GM18498 (cell line): ENCODE measurements around the gene CYRIA.
A peak's percentile ranks its signal among the peaks of the same experiment; 100 is the strongest.

Experiments
- ATAC-seq: cut with Tn5 transposase; IDR thresholded peaks from one replicate; pipeline ENCODE4 v1.9.1; 2021; ENCODE audit warnings: mild to moderate bottlenecking, moderate library complexity; ENCODE audit not compliant: unreplicated experiment

Gene CYRIA

DNA sequence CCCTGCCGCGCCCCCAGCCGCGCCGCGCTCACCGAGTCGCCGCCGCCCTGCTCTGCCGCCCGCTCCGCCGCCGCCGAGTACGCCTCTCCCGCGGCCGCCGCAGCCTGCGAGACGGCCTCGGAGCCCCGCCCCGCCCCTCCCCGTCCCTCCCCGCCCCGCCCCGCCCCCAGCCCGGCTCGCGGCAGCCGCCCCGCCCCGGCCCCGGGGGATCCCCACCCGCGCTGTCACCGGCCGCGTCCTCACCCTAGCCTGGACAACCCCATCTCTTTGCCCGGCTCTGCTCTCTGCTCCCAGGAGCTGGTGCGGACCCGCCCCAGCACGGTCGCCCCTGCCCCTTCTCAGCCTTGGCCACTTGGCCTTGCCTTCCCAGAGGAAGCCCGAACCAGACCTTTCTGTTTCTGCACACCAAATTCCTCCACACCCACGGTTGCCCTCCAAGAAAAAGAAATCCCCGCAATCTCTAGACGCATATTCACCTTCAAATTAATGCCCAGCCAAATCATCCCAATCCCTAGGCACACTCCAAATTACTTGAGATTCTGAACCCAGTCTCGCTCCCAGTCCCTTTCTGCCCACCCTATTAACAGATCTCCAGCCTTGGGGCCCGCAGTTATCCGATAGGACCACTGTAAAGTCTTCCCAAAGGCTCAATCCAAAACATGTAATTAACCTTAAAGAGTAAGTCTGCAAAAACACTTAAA, at the start of gene CYRIA:
CYRIA (minus strand) TSS at position 87 of the 701 bp plus-strand sequence. CDS start 77,715 bp downstream, outside the sequence.
- peak; percentile 74 for ATAC-seq

- peak; percentile 91 for ATAC-seq
These were observed 47.4 kb upstream of the CYRIA start for GRCh38 chr2:16713011-16713423.

DNA sequence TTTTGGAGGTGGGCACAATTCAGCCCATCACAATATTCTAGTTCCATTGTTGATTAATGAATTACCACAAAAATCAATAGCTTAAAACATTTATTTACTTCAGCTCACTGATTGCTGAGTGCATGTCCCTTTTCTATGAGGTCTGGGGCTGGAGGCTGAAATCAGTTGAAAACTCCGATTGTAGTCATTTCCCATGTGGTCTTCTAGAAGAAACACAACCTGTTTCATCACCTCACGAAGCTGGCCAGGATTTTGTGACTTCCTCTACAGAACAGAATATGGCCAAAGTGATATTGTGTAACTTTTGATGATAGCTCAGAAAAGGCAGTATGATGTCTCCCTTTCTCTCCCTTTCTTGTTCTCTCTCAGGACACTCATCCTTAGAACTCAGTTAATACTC, 44.1 kb upstream of the CYRIA start:
- ATAC-seq = no peak

GRCh38 chr2:16708173-16708572, 42.5 kb upstream of the CYRIA start:
- no peak for ATAC-seq

- no peak for ATAC-seq
These were observed 41.5 kb upstream of the CYRIA start for GRCh38 chr2:16707014-16707623.

GRCh38 chr2:16700551-16701259, 35.1 kb upstream of the CYRIA start:
- no peak for ATAC-seq

- ATAC-seq = no peak
These were observed 28.2 kb upstream of the CYRIA start for GRCh38 chr2:16693854-16694253.

DNA sequence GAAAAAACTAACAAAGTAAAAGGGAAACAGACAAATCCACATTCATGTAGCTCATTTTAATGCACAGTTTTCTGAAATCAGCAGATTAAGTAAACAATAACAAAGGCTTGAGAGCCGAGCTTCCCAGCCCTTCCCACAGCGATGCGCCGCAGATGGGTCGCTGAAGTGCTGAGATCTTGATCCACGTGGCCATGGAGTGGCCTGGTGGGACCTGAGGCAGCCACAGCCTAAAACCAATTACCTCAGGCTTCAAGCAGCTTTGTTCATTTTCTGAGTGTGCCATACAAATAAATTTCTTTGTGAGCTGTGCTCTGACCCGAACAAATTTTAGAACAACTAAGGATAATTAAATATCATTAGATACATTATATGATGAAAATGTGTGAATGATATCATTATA, 25.6 kb upstream of the CYRIA start:
- ATAC-seq = no peak

- peak; percentile 62 for ATAC-seq
These were observed 22.3 kb upstream of the CYRIA start for GRCh38 chr2:16687955-16688354.

GRCh38 chr2:16687222-16687621, 21.6 kb upstream of the CYRIA start:
- ATAC-seq = no peak

DNA sequence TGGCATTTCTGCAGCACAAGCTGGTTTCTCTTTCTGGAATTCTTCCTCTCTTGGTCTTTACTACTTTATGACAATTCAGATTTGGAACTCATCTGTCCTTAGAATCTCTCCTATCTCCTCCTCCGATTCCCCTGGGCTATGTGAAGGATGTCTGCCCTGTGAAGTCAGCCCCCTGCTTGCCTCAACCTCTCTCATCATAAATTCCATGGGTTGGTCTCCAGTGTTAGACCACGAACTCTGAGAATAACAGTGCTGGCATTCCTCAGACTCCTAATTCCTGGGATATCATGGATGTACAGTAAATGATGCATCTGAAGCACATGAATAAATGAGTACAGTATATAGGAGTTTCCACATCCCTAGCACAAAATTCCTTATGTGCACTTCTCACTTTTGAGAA, 21.0 kb upstream of the CYRIA start:
- no peak for ATAC-seq

- no peak for ATAC-seq
These were observed 19.7 kb upstream of the CYRIA start for GRCh38 chr2:16685340-16685715.

DNA sequence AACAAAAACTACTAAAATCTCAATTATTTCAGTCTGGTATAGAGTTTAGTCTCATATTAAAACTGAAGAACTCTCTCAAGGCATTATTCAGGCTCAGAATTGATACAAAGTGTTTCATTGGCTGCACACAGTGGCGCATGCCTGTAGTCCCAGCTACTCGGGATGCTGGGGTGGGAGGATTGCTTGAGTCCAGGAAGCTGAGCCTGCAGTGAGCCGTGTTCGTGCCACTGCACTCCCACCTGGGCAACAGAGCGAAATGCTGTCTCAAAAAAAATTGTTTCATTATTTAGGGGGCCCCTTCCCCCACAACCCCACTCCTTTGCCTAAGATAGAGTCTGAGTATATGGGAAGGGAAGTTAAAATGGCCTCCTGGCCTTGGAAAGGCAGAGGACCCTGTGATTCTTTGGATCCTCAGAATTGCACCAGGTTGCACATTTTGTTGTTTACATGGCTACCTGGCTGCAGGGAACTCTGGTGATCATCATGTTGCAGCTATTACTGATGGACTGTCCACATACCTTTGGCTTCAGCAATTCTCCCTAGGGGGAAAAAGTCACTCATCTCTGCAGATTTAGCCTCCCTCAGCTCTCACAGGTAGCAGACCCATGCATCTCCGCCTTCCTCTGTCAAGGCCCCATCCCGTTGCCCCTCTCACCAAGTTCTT, 19.2 kb upstream of the CYRIA start:
- no peak for ATAC-seq

- ATAC-seq = no peak
These were observed 17.9 kb upstream of the CYRIA start for GRCh38 chr2:16683576-16683975.

DNA sequence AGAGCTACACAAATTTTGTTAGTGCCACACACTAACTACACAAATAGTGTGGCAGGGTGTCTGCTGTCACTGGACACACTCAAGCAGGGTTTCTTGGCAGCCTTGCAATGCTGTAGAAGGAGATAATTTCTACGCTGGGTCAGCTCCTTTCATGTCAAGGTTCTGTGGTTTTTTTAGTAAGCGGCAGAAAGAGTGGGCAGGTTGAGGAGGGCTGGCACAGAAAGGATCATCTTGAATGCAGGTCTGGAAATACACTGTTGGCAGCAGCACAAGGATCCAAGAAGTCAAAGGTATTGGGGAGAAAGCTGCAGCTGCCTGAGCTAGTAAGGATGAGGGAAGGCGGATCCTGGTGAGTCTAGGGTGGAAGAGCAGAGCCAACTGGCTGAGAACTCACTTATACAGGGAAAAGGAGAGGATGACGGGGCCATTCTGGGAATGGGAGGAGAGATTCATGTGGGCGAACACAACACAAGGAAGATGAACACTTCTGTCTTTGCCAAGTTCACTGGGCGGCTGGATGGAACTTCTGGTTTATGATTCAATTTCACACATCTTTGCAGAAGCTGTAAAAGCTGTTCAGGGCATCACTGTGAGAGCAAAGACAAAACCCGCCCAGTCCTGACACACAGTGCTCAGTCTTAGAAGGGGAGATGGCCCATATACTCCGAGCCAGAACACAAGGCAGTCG, 16.9 kb upstream of the CYRIA start:
- ATAC-seq = no peak

DNA sequence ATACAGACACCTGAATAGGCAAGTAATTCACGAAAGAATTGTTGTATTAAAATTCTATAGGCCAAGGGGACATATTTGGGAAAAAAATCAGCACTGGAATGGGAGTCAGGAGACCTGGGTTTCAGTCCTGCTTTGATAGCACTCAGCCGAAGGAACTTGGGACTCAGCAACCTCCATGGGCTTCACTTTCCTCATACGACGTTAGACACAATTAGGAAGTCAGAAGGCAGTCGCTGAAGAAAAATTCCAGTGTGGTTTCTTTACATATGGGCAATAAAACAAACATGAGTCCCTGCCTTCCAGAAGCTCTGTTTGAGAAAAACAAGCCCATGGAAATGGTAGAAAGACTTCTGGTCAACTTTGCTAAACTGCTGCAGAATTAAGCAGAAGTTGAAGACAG, 15.1 kb upstream of the CYRIA start:
- no peak for ATAC-seq

DNA sequence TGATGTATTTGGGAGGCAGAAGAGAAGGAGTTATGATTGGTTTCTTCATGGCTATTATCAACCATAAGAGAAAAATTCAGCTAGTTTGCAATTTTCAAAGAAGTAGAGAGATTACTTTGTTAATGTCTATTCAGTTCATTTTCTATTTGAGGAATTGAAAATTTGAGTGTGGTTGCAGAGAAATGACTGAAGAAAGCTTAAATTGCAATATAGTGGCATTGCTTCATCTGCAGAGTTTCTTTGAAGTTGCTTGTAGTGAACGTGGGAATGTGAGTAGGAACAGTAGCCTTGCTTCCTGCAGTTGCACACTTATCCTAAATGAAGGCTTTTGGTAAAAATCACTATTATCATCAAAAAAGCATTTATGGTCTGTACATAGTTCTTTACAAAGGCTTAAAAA, 14.7 kb upstream of the CYRIA start:
- ATAC-seq = no peak

- ATAC-seq = no peak
These were observed 13.3 kb upstream of the CYRIA start for GRCh38 chr2:16678964-16679363.

DNA sequence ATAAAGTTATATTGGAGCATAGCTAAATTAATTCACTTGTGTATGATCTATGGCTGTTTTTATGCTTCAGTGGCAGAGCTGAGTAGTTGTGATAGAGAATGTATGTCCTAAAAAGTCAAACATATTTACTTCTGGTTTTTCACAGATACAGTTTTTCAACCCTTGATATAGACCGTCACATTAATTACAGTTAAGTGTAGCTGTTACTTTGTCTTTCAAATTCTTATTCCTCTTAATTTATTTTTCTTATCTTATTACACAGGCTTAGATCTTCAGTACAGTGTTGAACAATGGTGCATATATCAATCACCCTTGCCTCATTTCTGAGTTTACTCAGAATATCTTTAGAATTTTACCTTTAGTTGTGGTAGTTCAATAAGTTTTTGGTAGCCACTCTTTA, 12.2 kb upstream of the CYRIA start:
- ATAC-seq = no peak

DNA sequence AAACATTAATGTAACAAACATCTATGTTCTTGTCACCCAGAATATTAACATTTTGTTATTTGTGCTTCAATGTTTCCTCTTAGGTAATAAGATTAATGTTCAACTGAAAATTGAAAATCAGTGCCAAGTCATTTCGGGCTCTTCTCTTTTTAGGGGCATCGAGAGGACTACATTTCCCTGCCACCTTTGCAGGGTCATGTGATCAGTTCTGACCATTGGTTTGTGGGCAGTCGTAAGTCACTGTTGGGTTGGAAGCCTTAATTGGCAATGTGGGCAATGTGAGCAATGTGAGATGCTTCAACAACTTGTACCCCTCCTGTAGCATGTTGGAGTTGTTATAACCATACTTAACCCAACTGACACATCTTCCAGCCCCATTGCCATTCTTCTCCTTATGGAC, 10.1 kb upstream of the CYRIA start:
- ATAC-seq = no peak

GRCh38 chr2:16674154-16674553, 8.5 kb upstream of the CYRIA start:
- no peak for ATAC-seq
